HepG2 (cell line): ENCODE data around the gene SRPRA.

Experiments
- GABPB1 ChIP-seq: IDR thresholded peaks from 2 replicates; pipeline ENCODE4 v1.6.1; 2016; ENCODE audit warnings: mild to moderate bottlenecking, missing genetic modification reagents, moderate library complexity, missing compliant biosample characterization
- NFKBIZ ChIP-seq: IDR thresholded peaks from 2 replicates; pipeline ENCODE4 v1.6.1; 2018; ENCODE audit warnings: missing genetic modification reagents, missing compliant biosample characterization

DNA sequence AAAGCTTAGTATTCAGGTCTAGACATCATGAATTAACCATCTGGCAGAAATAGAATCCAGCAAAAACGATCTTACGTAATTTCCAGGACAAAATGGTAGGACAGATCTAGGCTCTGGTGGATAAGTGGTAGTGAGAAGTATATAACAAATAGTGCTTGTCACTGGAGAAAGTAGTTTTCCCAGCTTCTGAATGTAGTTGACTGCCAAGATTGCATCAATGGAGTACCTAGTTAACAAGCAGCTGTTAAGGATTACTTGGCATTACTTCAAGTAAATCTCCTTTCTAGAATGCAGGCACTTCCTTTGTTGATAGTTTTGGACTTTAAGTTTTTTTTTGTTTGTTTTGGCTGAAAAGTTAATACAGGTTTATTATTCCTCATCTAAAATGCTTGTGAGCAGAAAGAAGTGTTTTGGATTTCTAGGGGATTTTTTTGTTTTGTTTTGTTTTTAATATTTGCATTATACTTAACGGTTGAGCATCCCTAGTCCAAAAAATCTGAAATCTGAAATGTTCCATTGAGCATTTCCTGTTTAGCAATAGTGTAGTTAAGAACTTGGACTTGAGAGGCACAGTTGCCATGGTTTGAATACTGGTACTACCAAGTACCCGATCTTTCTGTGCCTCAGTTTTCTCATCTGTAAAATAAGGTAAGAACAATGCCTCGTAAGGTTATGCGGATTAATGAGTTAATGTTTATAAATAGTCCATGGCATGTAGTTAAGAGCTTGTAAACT lies 36.8 kb downstream of the SRPRA start:
- TF ChIP-seq GABPB1 (no peak), NFKBIZ (CRISPR knock-in tag) (no peak)
